ENCODE data around the gene RPTOR.
"Not testable (repeated sequence)": the region's sequence is repeated elsewhere in the genome, so short reads cannot be mapped to it uniquely, and the experiment has no call there.

The RPTOR gene

DNA sequence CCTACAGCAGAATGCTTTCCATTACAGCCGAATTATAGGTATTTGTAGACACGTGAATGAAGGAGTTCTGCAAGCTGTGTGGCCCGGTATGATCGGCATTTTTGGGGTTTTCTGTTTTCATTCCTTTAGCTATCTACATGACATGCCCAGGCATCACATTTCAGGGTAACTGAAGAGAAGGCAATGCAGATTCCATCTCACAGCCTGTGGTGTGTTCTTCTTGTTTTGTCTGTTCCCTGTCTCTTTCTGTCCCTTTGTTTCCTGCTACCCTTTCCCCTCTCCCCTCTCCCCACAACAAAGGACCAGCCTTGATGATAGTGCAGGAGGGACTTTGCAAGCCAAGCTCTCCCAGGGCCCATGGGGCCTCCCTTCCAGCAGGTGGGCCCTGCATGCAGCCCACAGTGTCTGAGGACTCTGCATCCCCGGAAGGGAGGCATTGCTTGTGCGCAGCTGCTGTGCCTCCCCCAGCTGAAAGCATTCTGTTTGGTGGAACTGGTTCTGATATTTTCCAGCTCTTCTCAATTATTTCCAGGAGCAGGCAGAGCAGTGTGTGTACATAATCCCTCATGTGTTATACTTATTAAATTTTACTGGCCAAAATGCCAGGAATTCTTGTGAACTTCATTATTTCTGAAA, 207.4 kb downstream of the RPTOR start:
- no peak for DNase-seq

DNA sequence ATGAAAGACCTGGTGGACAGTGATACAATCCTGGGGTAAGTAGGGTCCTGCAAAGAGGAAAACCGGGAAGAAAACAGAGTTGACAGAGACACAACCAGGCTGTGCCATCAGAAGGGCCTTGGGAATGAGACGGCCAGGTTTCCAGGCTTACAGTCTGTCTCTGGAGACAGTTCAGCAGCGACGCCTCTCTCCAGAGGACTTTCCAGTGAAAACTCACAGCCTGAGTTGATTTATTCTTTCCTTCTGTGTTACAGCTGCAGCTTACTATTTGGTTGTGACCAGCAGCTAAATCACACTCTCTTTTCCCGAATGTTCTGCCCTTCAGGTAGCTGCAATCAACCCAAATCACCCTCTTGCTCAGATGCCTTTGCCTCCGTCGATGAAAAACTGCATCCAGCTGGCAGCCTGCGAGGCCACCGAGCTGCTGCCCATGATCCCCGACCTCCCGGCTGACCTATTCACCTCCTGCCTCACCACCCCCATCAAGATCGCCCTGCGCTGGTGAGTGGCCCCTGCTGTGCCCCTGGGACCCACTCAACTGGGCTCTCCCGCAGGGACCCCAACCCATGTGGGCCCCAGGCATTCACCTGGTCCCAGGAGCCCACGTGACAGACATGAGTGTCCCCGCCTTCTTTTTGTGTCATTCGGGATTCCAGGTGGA, 209.2 kb downstream of the RPTOR start:
- no peak for DNase-seq

DNA sequence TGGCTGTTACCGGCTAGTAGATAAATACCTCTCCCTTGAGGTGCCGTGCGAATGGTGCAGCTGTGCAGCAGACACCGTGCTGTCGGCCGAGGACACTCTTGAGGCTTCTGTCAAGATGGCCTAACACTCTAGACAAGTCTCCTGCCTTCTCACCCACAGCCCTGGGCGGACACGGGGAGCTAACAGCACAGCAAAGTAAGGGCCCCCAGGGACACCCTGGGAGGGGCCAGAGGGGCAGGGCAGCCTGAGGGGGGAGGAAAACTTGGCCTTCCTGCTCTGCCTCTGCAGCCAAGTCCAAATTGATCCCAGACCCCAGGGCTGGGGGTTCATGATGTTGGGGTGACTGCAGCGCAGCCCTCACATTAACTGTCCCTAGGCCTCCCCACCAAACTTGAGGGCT, 210.2 kb downstream of the RPTOR start:
- no peak for DNase-seq

DNA sequence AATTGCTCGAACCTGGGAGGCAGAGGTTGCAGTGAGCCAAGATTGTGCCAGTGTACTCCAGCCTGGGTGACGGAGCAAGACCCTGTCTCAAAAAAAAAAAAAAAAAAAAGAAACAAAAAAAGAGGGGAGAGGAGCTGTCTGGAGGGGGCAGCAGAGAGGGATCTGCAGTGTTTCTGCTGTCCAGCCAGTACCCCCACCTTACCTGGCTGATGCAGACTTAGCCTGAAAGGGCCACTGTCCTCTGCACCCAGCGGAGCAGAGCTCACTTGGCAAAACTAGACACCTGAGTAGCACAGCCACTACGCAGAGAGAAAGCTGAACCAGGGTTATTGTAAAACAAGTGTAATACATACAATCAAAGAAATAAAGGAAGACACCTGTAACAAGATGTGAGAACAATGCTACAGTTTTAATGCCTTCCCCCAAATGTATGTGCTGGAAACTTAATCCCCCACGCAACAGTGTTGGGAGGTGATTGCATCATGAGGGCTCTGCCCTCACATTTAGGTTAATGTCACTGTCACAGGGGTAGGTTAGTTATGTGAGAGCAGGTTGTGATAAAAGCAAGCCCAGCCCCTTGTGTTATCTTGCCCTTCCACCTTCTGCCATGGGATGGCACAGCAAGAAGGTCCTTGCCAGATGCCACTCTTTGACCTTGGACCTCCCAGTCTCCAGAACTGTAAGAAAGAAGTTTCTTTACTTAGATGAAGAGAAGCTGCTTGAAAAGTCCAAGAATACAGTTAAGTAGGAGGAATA, 211.2 kb downstream of the RPTOR start:
- DNase-seq, result no peak

DNA sequence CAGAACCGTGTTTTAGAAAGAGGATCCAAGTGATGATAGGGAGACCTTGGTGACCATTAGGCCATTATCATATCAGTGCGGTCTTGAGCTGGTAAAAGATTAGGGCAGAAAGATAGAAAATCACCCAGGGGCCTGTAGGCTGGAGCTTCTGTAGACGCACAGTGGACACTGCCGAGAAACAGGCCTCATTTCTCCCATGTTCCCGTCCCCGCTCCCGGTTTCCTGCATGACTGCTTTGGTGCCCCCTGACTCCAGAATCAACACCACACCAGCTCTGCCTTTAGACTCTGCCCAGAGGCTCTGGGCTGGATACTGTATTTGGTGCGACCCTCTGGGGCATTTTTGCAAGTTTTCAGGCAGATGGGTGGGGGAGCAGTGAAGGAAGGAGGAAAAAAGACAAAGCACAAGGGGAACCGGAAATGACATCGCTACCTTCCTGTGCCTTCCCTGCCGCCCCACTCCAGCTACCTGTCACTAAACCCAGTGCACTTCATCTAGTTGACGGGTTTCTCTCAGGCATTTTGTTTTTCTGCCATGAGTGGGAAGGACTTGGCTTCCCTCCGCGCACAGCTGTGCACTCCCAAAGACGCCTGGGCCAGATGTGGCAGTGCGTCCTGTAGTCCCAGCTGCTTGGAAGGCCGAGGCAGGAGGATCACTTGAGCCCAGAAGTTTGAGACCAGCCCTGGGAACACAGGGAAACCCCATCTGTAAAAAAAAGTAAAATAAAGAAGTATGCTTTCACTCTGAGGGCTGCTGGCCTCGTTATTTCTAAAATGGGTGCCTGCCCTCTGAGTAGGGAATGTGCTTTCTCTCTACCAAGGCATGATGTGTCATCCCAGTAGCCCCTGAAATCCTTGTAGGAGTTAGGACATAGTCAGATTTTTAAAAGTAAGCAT, 214.1 kb downstream of the RPTOR start:
- DNase-seq, result no peak

DNA sequence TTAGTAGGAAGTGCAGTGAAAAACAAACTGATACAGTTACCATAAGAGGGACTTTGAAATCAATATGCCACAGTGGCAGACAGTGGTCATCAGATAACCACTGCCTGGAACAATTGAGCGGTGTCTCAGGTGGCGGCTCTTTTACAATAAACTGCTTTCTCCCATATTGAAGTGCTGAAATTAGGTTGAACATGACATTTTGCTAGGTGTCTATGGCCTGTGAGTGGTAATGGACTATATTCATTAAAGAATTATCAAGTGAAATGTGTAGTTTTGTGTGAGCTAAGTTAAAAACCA, 214.7 kb downstream of the RPTOR start:
- DNase-seq, result no peak

DNA sequence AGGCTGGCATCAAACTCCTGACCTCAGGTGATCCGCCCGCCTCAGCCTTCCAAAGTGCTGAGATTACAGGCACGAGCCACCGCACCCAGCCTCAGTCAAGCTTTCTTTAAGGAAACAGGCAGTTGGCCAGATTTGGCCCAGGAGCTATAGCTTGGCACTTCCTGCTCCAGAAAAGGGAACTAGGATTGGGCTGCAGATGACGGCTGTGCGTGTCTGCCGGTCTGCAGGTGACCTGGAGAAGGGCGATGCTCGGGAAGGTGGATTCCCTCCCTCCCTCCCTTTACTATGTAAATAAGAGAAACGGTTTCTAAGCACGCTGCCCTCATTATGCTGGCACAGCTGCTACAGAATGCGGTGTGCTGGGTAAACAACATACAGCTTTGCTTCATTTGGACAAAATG, 215.9 kb downstream of the RPTOR start:
- DNase-seq, result no peak

DNA sequence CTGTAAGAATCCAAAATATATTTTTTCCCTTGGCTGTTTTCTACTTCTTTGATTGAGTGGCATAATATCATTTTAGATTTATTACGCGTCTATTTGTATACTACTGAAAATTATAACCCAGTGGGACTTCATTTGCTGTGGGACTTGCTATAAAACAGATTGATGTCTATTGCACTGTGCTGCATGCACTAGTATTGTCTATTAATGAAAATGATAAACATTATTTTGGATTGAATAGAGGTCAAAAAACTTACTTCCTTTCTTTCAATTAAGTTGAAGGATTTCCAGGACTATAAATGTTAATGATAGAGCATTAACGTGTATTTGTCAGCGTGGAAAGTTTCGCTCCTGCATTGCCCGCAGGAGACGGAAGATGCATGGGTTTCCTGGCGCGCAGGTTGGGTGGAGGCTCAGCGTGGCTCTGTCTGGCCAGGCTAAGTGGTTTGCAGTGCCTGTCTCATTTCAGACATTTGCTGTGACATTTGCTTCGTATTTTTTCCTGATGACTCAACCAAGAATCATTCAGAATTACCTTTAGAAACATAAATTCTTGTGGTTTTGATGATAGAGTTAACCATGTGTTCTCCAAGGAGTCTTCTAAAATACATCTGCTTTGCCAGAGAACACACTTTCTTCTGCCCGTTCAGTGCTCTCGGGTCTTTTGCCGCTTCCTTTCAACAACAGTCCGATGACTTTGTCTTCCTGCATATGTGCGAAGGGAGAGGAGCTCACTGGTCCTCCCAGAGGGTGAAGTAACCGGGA, 216.7 kb downstream of the RPTOR start:
- DNase-seq, result no peak

DNA sequence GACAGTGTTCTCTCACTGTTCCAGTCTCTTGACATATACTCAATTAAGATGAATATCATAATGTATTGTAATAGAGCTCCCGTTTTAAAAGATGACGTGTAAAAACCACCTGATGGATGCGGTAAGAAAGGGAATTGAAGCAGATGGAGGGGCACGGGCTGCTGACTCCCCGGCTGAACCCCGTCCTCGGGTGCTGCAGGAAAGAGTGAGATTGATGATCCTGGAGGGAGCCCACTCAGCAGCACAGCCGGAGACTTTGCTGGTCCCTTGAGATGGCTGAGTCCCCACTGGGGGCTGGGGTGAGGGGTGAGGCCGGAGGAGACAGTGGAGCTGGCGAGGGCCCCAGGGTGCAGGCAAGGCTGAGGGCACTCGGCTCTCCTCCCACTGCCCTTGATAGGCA, 217.4 kb downstream of the RPTOR start:
- no peak for DNase-seq

DNA sequence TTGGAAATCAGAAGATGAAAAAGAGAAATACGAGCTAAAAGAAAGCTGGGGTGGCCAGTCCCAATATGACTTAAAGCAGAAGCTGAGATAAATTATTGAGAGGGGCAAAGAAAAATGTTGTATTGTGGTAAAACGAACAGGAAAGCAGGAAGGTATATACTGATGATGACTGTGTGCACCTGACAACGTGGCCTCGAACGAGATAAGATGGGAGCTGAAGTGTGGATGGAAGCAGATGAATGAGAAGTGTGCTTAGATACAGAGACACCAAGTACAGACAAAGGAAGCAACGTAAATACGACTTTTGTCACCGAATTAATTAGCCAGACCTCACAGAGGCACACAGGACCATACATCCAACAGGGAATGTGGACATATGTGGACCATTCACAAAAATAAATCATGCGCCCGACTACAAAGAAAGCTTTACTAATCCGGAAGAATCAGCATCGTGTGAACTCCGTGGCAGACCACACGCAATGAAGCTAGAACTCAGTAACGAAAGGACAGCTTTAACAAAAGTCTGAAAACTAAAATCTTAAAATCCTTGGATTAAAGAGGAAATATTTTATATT, 218.7 kb downstream of the RPTOR start:
- no peak for DNase-seq

DNA sequence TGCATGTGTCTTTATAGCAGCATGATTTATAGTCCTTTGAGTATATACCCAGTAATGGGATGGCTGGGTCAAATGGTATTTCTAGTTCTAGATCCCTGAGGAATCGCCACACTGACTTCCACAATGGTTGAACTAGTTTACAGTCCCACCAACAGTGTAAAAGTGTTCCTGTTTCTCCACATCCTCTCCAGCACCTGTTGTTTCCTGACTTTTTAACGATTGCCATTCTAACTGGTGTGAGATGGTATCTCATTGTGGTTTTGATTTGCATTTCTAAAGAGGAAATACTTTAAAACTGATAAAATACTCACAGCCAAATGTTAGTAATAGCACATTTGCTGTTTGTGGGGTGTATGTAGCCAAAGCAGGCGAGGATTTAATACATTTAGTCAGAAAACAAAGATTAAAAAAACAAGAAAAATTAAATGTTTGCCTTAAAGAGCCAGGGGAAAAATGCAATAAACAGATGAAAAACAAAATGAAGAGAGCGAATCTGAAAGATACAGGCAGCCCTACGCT, 220.0 kb downstream of the RPTOR start:
- not testable (repeated sequence) for DNase-seq

DNA sequence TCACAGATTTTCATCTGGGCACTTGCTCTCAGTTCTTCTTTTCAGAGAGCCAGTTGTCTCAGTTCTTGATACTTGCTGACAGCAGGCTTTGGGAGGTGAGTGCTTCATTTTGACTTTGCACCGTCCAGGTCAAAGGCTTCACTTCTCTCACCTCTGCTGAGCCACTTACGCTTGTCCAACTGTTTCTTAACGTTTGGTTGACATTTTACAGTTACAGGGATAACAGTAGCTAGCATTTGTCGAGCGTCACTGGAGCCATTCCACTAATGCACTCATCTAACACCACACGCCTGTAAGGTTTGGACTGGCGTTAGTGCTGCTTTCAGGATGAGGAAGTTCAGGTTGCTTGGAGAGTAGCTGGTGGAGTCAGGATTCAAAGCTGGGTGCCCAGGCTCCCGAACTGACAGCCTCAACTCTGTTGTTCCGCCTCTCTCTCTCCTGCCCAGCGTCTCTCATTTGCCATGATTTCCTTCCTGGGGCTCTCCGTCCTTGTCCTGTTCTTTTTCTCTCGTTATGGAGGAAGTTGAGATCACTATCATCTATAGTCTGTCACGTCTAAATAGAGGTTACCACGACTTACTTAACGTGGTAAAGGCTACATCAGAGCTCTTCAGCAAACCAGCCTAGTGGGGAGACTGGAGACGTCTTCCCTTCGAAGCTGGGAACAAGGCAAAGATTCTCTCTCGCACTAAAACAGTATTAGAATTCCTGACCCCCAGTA, 220.8 kb downstream of the RPTOR start:
- DNase-seq, result no peak

DNA sequence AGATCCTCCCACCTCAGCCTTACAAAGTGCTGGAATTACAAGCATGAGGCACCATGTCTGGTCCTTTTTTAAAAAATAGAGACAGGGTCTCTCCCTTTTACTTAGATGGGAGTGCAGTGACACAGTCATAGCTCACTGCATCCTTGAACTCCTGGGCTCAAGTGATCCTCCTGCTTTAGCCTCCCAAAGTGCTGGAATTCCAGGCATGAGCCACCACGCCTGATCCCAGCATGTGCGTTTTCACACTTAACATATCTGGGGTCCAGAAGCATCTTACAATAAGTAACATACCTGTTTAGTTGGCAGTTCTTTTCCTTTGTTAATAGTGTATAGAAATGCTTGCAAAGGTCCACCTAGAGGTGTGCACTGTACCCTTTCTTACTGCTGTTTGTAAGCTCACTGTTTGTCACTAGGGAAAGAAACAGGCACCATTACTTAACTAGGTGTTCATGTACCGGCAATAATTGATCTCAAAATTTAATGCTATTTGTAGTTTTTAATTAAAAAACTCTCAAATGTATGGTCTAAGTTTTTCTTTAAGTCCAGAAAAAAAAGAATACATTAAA, 221.7 kb downstream of the RPTOR start:
- DNase-seq, result no peak

DNA sequence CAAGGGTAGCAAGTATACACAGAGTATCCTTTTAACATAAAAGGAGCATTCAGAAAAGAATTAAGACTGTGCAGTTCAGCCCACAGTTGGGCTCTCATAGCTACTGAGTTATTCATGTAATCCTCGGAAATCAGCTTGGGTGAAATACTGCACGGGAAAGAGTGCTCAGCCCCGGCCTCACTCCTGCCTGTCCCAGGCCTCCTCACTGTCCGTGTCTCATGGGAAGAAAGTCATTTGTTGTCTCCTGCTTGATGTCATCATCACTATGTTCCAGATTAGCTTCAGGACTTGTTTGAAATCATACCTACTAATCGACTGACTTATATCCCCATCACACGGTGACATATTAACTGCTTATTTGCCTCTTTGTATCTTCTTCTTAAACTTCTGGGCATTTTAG, 223.8 kb downstream of the RPTOR start:
- DNase-seq, result no peak

DNA sequence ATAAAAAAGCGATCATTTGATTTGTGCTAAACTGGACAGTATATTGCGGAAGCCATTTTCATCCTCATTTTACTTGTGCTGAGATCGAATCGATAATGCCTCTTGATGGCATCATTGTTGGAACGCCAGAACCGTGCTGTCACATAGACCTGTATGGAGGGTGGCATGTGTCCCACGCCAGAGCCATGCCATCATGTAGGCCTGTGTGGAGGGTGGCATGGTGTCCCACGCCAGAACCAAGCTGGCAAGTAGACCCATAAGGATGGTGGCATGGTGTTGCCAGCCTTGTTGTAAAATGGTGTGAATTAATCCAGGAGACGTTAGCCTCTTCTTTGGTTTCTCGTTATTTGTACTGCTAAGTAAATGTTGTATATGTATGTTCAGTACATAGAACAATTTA, 224.3 kb downstream of the RPTOR start:
- DNase-seq, result no peak

DNA sequence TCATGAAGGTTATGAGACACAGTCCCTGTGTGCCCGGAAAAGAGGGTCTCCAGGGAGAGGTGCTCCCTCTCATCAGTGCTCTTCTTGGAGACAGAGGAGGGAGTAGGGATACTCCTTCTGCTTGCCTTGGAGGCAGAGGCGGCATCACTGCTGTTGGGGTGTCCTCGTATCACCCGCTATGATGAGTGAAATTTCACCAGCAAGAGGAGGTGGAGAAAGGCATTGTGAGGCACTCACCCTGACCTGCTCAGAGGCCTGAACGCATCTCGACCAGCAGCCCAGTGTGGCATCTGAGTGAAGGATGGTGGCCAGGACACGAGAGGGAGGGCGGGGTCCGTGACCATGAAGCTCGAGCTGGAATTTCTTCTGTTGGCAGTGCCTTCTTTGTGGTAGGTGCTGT, 224.9 kb downstream of the RPTOR start:
- DNase-seq, result no peak

DNA sequence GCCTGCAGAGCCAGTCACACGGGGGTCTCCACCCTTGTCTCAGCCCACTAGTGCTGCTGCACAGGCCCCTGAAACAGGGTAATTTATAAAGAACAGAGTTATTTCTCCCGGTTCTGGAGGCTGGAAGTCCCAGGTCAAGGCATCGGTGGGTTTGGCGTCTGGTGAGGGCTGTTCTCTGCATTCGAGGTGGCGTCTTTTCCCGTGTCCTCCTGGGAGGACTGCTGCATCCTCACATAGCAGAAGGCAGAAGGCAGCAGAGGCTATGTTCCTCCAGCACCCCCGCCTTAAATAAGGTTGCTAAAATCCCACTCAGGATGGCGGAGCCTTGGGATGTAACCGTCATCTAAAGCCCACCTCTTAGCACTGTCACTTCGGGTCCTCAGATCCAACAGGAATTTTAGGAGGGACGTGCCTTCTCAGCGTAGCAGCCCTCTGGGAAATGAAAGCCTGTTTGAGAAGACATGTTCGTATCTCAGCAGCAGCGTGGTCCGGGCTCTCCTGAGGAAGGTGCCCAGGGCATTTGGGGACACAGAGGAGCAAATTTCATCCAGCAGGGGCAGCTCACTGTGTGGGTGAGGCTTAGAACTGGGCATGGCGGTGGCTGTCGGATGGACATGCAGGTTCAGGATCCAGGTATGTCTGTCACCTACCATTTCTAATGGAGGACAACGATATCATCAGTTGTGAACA, 225.4 kb downstream of the RPTOR start:
- DNase-seq, result no peak

DNA sequence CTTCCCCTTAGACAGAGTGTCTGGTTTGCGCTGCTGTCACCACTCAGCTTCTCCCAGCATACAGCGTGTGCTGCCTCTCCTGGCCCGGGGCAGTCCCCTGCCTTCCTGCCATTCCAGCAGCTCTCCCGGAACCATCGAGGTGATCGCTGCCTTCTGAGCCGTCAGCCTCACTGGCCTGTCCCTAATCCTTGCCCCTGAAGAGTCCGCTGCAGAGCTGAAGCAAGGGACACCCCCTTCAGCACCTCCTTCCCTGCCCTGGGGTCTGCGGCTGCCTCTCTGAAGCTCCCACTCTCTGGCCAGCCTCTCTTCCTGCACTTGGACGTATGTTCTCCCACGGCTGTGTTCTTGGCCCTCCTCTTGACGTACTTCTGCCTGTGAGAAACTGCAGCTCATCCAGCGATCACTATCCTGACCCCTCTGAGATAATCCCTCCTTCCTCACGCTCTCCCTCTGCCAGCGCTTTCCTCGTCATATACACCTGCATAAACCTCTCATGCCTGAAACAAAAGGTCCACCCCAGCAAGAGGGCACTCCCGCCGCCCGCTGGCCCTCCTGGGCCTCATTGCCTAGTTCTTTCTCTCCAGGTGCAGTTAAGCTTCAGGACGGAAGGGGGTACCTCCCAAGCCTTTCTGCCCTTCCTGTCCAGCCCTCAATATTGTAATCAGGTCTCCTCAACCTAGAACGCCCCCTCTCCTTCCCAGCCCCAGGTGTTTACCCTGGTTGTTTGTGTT, 226.4 kb downstream of the RPTOR start:
- DNase-seq, result no peak

DNA sequence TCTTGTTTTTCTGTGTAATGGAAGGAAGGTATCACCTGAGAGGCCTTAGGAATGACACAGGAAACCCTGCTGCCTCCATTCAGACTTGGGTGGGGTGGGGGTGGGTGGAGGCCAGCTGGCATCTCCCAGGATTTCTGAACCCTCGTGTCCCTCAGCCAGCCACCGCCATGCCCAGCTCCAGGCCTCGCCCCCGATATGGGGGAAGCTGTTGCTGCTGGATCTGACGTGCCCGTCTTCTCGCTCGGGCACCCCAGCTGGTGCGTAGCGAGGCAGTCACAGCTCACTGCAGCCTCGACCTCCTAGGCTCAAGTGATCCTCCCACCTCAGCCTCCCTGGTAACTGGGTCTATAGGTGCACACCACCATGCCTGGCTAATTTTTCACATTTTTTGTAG, 227.0 kb downstream of the RPTOR start:
- DNase-seq, result no peak

DNA sequence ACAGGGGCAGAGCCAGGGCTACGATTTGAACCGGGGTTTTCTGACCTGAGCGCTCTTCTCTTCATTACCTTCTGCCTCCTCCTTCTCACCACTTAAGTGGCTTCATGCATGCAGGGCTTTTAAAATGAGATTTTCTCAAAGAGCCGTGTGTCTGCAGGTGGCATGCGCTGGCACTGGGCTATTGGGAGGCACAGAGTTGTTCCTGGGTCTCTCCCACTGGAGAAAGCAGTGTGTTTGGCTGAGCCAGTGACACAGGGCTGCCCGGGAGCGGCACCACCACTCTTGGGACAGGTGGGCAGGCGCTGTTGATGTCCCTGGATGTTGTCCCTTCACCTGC, 228.2 kb downstream of the RPTOR start:
- no peak for DNase-seq
